HG03066 (cell line): ENCODE results near the gene HMCN2.

ENCODE experiments used
- ATAC-seq: cut with Tn5 transposase; IDR thresholded peaks from one replicate; pipeline ENCODE4 v1.9.1; 2021; ENCODE audit warnings: low read depth; ENCODE audit not compliant: unreplicated experiment

Gene HMCN2

GRCh38 chr9:130405657-130406257, 140.2 kb downstream of the HMCN2 start:
- ATAC-seq, result no peak

GRCh38 chr9:130406278-130406895, 140.8 kb downstream of the HMCN2 start:
- ATAC-seq, result no peak

- no peak for ATAC-seq
Observed at GRCh38 chr9:130407916-130408663, 142.5 kb downstream of the HMCN2 start.

- no peak for ATAC-seq
Observed at GRCh38 chr9:130408669-130409068, 143.1 kb downstream of the HMCN2 start.

- no peak for ATAC-seq
Observed at GRCh38 chr9:130409246-130409645, 143.7 kb downstream of the HMCN2 start.

- ATAC-seq, result no peak
Observed at GRCh38 chr9:130410443-130410842, 144.9 kb downstream of the HMCN2 start.

- no peak for ATAC-seq
Observed at GRCh38 chr9:130411566-130411915, 146.0 kb downstream of the HMCN2 start.

GRCh38 chr9:130414081-130414731, 148.6 kb downstream of the HMCN2 start:
- ATAC-seq, result no peak

GRCh38 chr9:130414910-130415746, 149.6 kb downstream of the HMCN2 start:
- no peak for ATAC-seq

- ATAC-seq, result no peak
Observed at GRCh38 chr9:130417602-130418001, 152.0 kb downstream of the HMCN2 start.

GRCh38 chr9:130418776-130419175, 153.2 kb downstream of the HMCN2 start:
- no peak for ATAC-seq

GRCh38 chr9:130419521-130420035, 154.0 kb downstream of the HMCN2 start:
- ATAC-seq, result no peak

GRCh38 chr9:130421154-130421801, 155.7 kb downstream of the HMCN2 start:
- no peak for ATAC-seq

- no peak for ATAC-seq
Observed at GRCh38 chr9:130421802-130422276, 156.3 kb downstream of the HMCN2 start.

GRCh38 chr9:130422546-130422945, 157.0 kb downstream of the HMCN2 start:
- ATAC-seq, result no peak

GRCh38 chr9:130423272-130423671, 157.7 kb downstream of the HMCN2 start:
- ATAC-seq, result no peak

GRCh38 chr9:130424595-130425454, 159.3 kb downstream of the HMCN2 start:
- no peak for ATAC-seq

GRCh38 chr9:130425741-130426466, 160.3 kb downstream of the HMCN2 start:
- ATAC-seq, result no peak
